ENCODE measurements around the gene MITF.

MITF gene

DNA sequence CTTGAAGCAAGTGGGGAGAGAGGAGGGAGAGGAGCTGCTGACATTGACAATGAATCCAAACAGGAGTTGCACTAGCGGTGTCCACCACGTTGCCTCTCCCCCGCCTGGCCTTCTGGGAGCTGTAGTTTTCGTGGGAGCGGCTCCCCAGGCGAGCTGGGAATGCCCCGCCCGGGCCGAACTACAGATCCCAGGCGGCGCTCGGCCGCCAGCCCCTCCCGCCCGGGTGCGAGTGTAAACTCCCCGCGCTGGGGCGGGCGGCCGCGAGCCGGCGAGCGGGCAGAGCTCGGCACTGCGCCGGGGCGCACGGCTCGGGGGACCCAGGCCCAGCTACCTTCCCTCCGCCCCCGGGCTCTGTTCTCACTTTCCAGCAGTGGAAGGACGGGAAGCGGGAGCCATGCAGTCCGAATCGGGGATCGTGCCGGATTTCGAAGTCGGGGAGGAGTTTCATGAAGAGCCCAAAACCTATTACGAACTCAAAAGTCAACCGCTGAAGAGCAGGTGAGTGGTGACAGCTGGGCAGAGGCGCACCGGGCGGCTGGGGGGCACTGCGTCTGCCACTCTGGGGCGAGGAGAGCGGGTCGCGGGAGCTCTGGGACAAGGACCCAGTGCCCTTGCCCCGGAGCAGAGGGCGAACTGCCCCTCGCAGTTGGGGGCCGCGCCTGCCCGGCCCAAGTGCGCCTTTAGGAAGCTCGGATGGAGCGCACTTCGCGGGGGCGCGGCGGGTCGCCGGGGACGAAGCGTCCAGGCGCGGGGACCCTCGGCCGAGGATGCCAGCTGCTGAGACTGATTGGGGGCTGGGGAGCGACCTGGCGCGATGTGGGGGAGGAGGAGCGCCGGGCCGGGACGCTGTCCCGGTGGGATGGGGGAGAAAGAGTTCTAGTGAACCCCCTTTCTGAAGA lies at the start of gene MITF:
Gene MITF, plus strand, starts transcription at position 261 of the 899 bp plus-strand sequence. Its CDS starts 134 bp downstream, at position 395.
- no peak for DNase-seq

GRCh38 chr3:69691860-69692259 lies 47.4 kb upstream of the MITF start:
- no peak for DNase-seq

DNA sequence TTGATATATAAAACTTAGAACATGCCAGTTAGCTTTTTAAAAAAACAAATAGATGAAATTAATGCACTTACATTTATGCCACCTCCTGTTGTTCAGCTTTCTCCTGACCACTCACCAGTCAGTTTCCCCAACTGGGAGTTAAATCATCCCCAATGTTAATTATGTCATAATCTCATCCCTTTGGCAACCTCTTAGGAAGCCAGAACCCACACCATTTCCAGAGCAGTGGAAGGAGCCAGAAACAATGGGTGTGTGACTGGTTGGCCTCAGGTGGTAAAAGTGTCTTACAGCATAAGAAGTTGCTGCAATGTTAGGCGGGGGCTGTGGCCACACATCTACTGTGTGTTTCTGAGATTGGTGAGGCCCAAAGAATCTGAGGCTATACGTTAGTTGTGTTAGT lies 46.5 kb upstream of the MITF start:
- no peak for DNase-seq

DNA sequence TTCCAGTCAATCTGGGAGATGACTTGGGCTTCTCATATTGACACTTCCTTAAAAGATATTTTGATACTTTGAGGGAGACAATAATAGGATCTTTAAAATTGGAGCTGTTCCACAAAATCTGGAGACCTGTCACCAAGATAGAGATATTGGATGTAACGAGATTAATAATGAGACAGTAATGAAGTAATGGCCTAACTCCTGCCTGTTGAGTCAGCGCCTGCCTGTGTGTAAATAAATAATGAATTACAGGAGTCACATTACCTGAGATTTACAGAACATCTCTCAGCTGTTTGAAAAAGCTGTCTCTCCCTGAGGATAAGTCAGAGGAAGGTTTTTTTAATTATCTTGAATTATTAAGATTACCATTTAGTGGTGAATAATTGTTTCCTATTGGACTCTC lies 43.8 kb upstream of the MITF start:
- DNase-seq: no peak

DNA sequence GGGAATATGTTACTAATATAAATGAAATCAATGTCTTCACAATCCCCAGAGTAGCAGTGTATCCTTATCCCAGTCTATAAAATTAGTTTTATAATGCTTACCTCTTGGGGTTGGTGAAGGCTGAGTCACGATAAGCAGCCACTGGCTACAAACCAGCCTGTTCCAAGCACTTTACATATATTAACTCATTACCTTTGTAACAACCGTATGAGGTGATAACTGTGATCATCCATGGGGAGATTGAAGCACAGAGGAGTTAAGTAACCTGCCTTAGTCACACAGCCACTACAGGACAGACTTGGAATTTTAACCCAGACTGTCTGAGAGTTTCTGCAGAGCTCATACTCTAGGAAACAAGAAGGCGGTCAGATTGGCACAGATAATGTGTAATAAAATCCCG lies 43.3 kb upstream of the MITF start:
- DNase-seq: no peak

DNA sequence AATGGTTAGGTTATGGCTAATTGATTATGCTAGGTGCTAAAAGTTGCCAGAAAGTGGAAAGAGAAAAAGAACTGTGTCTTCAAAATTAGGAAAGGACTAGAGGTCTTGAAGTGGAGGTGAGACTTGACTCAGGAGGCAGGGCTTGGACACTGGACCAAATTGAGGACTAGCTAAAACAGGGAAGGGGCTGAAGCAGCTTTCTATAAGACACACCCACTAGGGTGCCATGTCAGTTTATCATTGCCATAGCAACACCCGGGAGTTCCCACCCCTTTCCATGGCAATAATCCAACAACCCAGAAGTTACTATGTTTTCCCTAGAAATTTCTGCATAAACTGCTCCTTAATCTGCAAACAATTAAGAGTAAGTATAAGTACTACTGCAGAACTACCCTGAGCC lies 42.9 kb upstream of the MITF start:
- DNase-seq: no peak

- DNase-seq: no peak
Observed at GRCh38 chr3:69697381-69697780, 41.9 kb upstream of the MITF start.

DNA sequence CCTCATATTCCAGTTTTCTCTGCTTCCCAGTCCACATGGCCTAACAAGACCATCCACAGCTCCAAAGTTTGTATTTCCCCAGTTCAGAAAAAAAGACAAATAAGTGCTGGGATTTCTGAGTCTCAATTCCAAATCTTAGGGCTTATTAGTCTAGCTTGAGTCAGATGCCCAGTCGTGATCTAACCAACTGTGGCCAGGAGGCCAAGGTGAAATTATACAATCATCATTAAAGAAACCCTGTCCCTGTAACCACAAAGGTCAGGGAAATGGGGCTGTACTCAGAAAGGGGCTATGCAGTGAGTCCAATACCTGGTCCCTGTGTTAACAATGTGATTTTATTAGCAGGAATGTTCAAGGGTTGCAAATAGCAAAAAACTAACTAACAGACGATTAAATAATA lies 40.5 kb upstream of the MITF start:
- no peak for DNase-seq

- DNase-seq: no peak
Observed at GRCh38 chr3:69699183-69699582, 40.1 kb upstream of the MITF start.

DNA sequence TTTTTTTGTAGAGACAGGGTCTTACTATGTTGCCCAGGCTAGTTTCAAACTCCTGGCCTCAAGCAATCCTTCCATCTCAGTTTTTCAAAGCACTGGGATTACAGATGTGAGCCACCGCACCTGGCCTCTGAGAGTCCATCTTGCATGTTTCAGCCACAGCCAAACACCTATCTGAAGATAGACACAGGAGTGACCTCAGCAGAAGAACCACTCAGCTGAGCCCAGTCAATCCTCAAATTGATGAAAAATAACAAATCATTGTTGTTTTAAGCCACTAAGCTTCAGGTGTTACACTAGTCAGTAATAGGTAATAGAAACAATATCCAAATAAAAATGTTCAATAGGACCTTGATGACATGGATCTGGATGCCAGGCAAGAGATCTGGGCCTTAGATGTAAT lies 38.3 kb upstream of the MITF start:
- DNase-seq: no peak

DNA sequence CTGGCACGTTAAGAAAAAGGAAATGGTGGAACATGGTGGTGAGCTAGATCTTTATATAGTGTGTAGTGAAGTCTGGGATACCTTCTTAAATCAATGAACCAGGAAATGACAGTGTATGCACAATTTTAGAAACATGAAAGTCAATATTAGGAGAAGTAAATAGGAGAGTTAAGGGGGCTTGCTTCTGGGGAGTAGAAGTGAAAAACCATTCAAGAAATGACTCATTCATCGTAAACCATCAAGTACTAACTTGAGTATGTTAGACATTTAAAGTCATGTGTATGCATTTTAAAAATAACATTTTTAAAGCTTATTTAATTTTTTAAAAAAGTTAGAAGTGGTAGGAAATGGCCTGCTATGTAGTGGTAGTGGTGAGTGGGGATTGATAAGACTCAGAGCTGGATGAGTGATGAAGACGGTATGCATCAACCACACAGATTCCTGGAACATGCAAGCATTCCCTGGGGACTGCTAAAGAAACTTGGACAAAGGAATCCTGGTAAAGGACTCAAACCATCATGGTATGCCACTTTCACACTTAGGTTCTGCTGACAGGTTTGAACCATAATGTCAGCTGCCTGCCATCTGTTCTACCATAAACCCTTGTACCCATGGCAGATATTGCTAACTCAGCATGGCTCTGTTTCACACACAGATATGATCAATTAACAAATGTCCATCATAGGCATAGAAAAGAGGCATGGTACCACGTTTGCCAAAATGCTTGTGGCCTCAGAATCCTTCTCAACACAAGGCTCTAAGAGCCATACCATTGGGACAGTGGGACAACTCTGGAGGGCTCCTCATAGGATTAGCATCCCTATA lies 28.9 kb upstream of the MITF start:
- DNase-seq: no peak

DNA sequence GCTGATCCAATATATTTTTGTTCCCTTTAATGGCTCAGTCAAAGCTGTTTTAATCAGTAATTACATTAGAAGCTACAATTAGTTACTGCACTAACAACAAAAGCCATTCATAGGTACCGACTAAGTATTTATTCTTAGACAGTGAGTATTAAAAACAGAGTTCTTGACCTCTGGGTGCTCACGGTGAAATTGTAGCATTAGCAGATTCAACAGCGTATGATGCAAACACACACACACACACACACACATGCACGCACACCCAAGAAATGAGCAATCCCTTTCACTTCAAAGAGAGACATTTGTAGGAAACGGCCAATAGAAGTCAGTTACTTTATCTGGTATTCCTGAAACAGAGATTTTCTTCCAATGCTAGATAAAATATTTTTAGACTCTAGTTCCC lies 27.0 kb upstream of the MITF start:
- no peak for DNase-seq

DNA sequence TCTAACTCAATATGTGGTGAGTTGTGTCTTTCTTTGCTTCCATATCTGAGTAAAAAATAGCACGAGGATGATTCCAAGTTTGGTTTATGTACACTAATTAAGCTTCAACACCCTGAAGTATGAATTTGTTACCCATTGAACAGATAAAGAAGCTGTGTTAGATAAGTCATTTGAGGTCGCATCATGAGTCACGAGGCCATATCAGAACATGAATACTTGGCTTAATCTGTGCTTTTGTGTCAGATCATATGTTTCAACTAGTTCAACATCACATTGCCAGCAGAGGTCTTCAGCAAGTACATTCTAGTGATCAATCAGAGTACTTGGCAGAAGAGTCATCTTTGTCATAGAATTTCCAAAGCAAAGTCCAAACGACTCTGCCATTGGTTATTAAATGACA lies 26.3 kb upstream of the MITF start:
- no peak for DNase-seq

GRCh38 chr3:69715204-69715603 lies 24.1 kb upstream of the MITF start:
- no peak for DNase-seq

- DNase-seq: no peak
Observed at GRCh38 chr3:69716119-69716518, 23.1 kb upstream of the MITF start.

DNA sequence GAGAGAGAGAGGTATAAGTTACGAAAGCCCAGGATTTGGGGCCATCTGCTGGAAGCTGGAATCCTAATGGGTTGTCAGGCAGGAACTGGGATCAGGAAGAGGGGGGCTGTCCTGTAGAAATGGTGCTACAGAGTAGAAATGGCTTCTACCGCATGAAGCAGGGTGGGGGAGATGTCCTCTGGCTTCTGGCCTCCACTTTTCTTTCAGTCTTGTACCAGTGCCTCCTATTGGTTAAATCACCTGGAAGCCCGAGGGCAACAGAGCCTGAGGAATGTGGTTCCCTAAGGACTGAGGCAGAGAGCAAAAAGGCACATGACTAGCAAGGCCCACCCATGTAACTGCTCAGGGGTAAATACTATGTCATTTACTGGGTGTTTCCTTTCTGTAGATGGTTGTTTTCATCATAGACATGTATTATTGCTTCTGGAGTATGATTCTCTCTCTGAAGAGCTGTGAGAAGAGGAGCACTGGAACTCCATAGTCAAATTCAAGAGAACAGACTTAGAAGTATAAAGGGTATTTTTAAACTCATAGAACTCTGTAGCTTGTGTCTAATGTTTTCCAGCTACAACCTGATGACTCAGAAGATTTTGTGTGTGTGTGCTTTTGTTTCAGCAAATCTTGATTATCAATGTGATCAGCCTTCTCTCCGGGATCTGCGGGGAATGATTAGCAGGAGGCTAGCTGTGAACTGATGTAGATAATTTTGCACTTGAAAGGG lies 20.2 kb upstream of the MITF start:
- DNase-seq: no peak

- no peak for DNase-seq
Observed at GRCh38 chr3:69719587-69720122, 19.6 kb upstream of the MITF start.

DNA sequence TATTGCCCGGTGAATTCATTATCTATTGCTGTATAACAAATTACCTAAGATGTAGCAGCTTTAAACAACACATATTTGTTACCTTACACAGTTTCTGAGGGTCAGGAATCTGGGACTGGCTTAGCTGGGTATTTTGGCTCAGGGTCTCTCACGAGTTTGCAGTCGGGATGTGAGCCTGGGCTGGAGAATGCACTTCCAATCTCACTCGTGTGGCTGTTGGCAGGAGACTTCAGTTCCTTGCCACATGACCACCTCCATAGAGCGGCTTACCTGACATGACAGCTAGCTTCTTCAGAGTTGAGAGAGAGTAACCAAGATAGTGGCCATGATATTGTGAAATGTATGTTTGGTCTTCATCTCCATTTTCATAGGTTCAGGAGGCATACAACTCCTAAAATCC lies 18.4 kb upstream of the MITF start:
- no peak for DNase-seq

GRCh38 chr3:69723389-69723788 lies 15.9 kb upstream of the MITF start:
- DNase-seq: no peak

- DNase-seq: no peak
Observed at GRCh38 chr3:69724722-69725435, 14.4 kb upstream of the MITF start.

DNA sequence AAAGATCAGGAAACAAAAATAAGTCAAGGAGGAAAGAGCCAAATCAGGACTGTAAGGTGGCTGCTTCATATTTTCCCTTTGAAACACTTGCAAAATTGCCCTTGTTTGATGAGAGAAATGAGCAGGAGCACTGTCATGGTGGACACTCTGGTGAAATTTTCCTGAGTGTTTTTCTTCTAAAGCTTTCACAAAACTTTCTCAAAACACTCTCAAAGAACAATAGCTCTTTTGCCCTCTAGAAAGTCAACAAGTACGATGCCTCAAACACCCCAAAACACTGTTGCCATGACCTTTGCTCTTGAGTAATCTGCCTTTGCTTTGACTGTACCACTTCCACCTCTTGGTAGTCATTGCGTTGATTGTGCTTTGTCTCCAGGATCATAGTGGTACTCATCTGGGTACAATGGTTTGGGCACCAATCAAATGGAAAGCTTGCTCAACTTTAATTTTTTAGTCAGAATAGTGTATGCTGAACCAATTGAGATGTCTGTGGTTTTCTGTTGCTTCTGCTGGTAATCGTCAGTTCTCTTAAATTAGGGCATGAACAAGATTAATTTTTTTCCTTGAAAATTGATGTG lies 13.2 kb upstream of the MITF start:
- DNase-seq: no peak

Measured in activated naive CD4-positive, alpha-beta T cell (primary cell).